Esophagus squamous epithelium (tissue), 4 donors: Measurements from ENCODE around the gene TRPC5OS.

ENCODE experiments used
- POLR2A ChIP-seq, 4 donors: fragments of 450-650 bp; IDR thresholded peaks; one replicate each; pipeline ENCODE4 v1.6.1; 2017; ENCODE audit warnings: antibody characterized with exemption in 4 of 4, mild to moderate bottlenecking in 4 of 4, moderate library complexity in 3 of 4
- TF ChIP-seq, protein P1 (sequence below), 6 experiments: fragments of 450-650 bp in 4 of 6; fragments of 200-600 bp in 2 of 6; sonication (generic) in 2 of 6; IDR thresholded peaks; one replicate each; pipeline ENCODE4 v1.5.1; 2016 to 2019; ENCODE audit warnings: antibody characterized with exemption in 6 of 6, mild to moderate bottlenecking in 4 of 6, moderate library complexity in 4 of 6

DNA sequence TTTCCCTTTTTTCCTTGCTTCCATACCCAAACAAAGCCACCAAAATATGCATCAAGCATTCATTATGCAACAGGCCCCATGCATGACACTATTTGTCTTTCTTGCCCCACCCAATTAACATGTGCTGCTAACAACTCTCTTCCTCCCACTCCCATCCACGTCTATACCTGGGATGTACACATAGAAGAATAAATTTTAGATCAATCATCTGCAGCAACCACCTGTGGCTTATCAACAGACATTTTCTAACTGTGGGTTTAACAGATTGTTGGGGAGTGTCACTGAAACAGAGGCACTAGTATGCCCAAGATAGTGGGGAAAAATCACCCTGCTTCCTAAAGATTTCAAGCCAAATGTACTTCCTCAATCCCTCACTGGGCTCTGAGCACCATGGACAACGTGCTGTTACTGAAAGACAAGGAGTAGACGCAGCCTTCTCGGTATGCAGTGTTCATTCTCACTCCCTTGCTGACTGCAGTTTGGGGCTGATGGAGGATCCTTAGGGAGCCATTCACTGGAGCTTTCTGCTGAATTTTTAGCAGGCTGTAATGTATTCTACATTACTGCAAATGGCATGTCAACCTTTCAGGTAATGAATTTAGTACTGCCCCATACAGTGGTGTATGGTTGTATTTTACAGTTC lies 28.4 kb upstream of the TRPC5OS start:
- TF ChIP-seq, protein P1, sequence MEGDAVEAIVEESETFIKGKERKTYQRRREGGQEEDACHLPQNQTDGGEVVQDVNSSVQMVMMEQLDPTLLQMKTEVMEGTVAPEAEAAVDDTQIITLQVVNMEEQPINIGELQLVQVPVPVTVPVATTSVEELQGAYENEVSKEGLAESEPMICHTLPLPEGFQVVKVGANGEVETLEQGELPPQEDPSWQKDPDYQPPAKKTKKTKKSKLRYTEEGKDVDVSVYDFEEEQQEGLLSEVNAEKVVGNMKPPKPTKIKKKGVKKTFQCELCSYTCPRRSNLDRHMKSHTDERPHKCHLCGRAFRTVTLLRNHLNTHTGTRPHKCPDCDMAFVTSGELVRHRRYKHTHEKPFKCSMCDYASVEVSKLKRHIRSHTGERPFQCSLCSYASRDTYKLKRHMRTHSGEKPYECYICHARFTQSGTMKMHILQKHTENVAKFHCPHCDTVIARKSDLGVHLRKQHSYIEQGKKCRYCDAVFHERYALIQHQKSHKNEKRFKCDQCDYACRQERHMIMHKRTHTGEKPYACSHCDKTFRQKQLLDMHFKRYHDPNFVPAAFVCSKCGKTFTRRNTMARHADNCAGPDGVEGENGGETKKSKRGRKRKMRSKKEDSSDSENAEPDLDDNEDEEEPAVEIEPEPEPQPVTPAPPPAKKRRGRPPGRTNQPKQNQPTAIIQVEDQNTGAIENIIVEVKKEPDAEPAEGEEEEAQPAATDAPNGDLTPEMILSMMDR (IDR thresholded peaks at IDR 0.05) = no peak
- no peak for TF ChIP-seq POLR2A (IDR thresholded peaks at IDR 0.05)
